ENCODE results near the gene NUDT9.

DNA sequence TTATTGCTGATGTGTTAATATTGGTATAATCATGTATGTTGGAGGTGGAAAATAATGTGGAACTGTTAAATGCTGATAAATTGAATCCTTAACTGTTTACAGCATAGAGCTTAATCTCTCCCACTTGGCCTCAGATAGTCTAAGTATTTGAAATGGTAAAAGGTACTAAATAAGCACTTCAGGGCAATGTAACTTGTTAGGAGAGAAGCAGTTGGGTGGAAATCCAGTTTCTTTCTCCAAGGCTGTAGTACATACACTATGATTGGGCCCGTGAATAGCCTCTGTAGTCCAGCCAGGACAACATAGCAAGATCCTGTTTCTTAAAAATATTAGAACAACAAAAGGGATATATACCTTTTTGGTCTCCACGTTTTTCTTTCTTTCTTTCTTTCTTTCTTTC lies 39.7 kb downstream of the NUDT9 start:
- TF ChIP-seq, protein P1, sequence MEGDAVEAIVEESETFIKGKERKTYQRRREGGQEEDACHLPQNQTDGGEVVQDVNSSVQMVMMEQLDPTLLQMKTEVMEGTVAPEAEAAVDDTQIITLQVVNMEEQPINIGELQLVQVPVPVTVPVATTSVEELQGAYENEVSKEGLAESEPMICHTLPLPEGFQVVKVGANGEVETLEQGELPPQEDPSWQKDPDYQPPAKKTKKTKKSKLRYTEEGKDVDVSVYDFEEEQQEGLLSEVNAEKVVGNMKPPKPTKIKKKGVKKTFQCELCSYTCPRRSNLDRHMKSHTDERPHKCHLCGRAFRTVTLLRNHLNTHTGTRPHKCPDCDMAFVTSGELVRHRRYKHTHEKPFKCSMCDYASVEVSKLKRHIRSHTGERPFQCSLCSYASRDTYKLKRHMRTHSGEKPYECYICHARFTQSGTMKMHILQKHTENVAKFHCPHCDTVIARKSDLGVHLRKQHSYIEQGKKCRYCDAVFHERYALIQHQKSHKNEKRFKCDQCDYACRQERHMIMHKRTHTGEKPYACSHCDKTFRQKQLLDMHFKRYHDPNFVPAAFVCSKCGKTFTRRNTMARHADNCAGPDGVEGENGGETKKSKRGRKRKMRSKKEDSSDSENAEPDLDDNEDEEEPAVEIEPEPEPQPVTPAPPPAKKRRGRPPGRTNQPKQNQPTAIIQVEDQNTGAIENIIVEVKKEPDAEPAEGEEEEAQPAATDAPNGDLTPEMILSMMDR (IDR thresholded peaks at IDR 0.05; ENCODE audit: poor library complexity), result no peak
- no peak for TF ChIP-seq EZH2 (IDR thresholded peaks at IDR 0.05; ENCODE audit: borderline replicate concordance)
